ENCODE results near the gene FBXW11.

- TF ChIP-seq CTCF (IDR thresholded peaks at IDR 0.05) (no peak), ZFX (IDR thresholded peaks at IDR 0.05; ENCODE audit: borderline replicate concordance) (no peak)
These were observed 3.3 kb upstream of the FBXW11 start for GRCh38 chr5:172009536-172010270.
